HepG2 (cell line): ENCODE results near the gene VTN.

ENCODE experiments used
- TF ChIP-seq, protein P1 (sequence below): sonication (generic); formaldehyde crosslinking; conservative IDR thresholded peaks from 2 replicates; pipeline ENCODE4 v1.4.0; 2020; ENCODE audit warnings: missing genetic modification reagents
- TF ChIP-seq, protein P2 (sequence below): sonication (generic); formaldehyde crosslinking; IDR thresholded peaks from 2 replicates; pipeline ENCODE4 v1.4.0; 2020; ENCODE audit warnings: low read depth, mild to moderate bottlenecking, missing genetic modification reagents

DNA sequence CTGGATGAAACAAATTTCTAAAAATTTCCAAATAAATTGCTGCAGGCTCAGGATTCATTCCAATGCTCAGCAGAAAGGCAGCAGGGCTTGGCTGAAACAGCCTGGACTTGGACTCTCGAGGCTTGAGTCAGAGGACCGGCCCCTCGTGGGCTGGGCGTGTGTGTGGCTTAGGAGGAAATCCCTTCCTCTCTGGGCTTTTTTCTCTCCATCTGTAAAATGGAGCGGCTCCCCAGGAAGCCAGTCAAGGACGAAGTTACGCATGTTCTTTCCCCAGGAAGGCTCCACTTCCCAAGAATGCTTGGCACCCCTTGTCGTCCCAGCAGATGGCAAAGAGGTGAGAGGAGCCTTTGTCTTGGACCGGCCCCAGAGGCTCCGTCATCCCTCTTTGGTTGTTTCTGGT is 22.4 kb upstream of the VTN start:
- TF ChIP-seq, protein P1, sequence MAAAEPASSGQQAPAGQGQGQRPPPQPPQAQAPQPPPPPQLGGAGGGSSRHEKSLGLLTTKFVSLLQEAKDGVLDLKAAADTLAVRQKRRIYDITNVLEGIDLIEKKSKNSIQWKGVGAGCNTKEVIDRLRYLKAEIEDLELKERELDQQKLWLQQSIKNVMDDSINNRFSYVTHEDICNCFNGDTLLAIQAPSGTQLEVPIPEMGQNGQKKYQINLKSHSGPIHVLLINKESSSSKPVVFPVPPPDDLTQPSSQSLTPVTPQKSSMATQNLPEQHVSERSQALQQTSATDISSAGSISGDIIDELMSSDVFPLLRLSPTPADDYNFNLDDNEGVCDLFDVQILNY (CRISPR knock-in tag), result no peak
- TF ChIP-seq, protein P2, sequence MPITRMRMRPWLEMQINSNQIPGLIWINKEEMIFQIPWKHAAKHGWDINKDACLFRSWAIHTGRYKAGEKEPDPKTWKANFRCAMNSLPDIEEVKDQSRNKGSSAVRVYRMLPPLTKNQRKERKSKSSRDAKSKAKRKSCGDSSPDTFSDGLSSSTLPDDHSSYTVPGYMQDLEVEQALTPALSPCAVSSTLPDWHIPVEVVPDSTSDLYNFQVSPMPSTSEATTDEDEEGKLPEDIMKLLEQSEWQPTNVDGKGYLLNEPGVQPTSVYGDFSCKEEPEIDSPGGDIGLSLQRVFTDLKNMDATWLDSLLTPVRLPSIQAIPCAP (CRISPR knock-in tag), result no peak
